Endometrium (tissue), 2 donors: Measurements from ENCODE around the gene C2CD2.
A peak's percentile ranks its signal among the peaks of the same experiment; 100 is the strongest.

Source experiments
- FAIRE-seq: peaks from 2 replicates; lab custom pipeline; 2012; peaks lifted over from hg19 to GRCh38; lab: Jason Lieb, UNC
- donor health status: control.
- donor health status: control.

C2CD2 gene

DNA sequence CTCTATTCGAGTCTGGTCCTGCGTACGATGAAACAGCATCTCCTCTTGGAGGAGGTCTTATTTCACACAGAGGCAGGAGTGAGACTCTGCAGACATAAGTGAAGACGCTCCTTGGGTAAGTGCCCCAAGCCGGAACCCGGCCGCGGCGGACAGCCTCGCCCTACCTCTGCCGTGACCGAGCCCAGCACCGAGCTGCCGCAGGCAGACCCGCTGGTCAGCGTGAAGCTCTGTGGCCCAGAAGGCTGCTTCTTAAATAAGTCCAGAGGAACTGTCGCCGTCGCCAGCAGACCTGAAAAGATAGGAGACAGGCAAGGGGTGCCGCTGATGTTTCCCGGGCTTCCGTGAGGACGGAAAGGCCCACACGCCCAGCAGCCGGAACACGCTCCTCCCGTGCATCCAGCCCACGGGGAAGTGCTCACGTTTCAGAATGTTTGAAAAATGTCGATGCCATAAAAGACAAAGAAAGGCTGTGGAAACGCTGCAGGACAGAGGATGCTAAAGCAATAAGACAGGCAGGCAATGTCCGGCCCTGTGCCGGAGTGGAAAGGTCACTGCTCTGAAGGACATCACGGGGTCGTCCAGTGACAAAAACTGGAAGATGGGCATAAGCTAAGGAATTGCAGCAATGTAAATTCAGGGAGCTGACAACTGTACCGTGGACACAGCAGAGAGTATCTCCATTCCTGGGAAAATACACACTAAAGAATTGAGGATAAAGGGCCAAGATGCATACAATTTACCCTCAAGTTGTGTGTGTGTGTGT lies 46.1 kb downstream of the C2CD2 start:
- no peak for FAIRE-seq

DNA sequence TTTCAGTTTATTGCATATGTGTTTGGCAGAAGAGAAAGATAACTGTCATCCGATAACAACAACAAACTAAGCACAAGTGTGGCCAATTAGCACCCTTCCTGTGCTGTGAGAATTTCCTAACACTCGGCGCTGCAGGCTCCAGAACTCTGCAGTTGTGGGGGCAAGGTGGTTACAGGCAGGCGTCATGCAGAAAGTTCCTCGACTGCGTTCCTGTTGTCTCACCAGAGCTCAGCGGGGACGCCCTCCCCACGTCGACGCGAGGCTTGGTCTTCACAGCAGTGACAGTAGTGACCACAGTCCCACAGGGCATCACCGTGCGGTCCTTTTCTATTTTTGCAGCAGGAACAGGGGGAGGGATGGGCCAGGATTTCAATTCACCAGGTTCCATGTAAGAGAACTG lies 47.0 kb downstream of the C2CD2 start:
- no peak for FAIRE-seq

DNA sequence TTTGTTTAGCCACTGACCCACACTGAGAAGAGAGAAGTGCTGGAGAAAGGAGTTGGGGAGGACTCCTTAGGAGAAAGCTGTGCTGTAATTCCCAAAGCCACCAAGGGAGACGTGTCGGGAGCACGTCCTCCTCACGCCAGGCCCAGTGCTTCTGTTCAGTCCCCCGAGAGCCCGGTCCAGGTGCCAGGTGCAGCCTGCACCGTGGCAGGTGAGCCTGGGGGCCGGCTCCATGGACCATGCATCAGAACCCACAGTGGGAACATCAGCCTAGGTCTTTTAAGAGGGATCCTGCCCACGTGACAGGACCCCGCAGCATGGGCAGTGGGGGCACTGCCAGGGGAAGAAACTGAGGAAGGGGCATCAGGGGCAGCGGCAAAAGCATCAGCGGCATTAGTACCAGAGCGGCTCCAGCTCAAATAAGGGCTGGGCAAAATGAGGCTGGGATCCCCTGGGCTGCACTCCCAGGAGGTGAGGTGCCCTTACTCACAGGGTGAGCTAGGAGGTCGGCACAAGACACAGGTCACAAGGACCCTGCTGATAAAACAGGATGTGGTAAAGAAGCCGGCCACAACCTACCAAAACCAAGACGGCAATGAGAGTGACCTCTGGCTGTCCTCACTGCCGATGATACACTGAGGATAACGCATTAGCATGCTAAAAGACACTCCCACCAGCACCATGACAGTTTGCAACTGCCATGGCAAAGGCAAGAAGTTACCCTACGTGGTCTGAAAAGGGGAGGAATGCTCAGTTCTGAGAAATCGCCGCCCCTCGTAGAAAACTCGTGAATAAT lies 50.1 kb downstream of the C2CD2 start:
- FAIRE-seq = no peak

DNA sequence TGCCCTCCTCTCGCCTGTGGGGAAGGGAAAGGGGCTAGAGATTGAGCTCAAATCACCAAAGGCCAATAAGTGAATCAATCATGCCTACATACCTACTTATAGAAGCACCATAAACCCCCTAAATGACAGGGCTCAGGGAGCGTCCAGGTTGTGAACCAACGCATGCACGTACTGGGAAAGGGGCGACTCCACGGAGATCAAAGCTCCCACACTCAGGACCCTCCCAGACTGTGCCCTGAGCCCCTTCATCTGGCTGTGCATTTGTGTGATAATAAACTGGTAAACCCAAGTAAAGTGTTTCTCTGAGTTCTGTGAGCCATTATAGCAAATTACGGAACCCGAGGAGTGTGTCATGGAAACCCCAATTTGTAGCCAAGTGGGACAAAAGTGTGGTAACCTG lies 50.9 kb downstream of the C2CD2 start:
- no peak for FAIRE-seq

DNA sequence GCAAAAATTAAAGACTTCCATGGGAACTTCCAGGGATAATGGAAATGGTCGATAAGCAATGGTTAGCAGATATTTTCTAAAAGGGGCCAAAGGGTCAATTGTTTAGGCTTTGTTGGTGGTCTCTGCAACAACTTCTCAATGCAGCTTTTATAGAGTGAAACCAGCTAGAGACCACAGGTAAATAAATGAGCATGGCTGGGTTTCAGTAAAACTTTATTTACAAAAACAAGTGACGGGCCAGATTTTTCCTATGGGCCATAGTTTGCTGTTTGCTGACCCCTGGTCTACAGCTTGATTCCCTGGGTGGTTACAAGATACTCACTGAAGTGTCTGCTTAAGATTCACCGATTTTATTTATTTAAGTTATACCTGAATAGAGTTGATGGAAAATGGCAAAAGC lies 52.0 kb downstream of the C2CD2 start:
- no peak for FAIRE-seq

DNA sequence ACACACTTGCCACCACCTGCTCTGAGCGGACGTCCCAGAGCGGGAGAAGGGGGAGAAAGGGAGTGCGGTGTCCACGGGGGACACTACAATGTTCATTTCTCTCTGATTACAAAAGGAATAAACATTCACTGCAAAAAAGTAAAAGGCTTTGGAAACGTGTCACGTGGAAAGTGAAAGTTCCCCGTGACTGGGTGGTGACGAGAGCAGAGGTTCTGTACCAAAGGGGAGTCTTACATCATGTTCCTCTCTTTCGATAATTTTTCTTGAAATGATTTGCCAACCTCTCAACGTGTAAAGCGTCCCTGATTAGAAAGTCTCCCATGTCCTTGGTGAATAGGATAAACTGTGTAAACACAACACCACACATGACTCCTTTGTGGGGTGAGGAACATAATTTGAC lies 52.7 kb downstream of the C2CD2 start:
- no peak for FAIRE-seq

DNA sequence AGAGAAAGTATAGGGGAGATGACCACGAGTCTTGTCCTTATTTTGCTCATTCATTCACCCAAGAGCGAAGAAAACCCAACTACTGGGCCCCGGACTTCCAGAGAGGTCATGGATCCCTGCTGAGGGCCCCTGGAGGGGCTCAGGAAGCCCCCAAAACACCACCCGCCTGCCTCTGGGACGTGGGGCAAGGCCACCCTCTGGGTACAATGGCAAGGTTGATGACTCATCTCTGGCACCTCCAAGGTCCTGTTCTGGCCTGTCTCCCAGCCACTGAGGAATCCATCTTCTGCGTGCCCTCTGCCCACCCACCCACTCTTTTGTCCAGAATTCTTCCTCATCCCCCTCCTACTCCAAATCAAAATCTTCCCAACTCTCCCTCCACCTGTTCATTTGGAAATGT lies 53.4 kb downstream of the C2CD2 start:
- FAIRE-seq = no peak

DNA sequence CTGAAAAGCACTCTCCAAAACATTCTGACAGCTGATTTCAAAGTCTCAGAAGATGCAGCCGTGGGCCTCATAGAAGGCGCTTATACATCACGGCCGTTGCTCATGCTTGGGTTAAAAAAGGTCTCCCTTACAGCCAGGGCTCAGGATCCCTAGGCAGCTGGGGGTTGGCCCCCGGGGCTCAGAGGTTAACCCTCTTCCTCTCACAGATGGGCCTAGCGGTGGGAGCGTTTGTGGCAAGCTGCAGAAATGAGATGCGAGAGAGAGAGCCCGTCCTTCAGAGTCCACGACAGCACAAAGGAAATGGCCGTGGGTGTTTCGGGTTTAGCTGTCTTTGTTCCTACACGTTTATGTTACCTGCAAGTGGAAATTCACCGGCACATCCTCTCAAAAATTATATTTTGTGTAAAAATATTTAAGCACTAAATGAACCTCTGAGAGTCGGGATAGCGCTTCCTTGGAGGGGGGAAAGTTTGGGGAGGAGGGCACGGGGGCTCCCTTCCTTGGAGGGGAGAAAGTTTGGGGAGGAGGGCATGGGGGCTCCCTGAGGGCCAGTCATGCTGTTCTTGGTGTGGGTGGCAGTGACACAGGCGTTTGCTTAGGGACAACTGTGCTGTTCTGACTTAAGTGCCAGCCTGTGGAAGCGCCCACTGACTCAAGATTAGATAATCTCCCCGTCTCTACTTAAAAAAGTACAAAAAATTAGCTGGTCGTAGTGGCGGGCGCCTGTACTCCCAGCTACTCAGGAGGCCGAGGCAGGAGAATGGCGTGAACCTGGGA lies 54.2 kb downstream of the C2CD2 start:
- FAIRE-seq = no peak

DNA sequence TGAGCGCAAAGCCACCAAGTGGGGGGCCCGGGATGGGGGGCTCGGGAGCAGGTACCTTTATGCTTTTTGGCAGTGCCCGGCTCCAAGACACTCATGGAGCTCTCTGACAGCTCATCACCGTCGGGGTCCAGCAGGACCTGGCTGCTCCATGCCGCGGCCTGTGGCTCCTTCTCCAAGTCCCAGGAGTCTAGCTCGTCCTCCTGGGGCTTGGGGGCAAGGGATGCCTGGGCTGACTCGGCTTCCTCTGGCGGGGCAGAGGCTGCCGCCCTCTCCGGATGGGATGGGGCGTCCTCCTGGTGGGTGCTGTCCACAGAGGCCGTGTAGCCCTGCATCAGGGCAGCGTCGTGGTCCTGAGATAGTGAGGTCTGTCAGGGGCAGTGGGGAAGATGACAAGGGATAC lies 54.8 kb downstream of the C2CD2 start:
- FAIRE-seq = no peak

DNA sequence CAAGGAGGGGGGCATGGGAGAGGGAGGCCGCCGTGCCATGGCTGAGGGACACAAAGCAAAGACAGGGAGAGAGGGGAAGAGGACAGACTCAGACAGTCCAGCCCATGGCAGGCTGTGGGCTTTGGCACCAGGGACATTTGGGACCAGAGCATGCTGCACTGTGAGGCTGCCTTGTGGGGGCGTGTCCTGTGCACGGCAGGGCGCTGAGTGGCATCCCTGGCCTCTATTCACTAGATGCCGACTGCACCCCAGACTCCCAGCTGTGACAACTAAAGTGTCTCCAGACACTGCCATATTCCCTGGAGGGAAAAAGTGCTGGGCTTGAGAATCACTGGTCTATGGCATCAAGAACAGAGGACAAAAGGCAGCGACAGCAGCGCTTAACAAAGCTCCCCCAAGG lies 56.1 kb downstream of the C2CD2 start:
- FAIRE-seq = no peak

DNA sequence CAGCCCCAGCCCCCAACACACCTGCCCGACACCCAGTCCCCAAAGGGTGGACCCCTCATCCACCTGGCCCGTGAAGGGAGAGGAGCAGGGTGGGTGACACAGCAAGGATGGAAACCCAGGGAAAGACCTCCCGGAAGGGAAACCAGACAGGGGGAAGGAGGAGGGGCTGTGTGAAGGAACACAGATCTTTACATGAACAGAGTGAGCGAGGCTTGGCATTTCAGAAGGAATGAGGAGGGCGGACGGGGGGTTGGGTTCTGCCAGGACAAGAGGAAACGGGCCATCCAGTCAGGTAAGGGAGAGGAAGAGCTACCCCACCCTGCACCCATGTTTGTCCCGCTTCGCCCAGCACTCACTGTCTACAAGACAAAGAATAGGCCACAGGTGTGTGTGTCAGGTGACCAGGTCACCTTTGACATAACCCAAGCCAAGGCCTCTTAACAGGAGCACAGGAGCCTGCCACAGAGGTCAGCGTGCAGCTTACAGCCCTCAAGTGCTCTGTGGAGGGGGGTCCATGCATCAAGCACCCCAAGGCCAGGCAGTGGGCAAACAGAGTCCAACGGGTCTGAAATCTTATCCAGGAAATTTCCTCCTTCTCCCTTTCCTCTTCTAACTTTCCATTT lies 56.7 kb downstream of the C2CD2 start:
- no peak for FAIRE-seq

DNA sequence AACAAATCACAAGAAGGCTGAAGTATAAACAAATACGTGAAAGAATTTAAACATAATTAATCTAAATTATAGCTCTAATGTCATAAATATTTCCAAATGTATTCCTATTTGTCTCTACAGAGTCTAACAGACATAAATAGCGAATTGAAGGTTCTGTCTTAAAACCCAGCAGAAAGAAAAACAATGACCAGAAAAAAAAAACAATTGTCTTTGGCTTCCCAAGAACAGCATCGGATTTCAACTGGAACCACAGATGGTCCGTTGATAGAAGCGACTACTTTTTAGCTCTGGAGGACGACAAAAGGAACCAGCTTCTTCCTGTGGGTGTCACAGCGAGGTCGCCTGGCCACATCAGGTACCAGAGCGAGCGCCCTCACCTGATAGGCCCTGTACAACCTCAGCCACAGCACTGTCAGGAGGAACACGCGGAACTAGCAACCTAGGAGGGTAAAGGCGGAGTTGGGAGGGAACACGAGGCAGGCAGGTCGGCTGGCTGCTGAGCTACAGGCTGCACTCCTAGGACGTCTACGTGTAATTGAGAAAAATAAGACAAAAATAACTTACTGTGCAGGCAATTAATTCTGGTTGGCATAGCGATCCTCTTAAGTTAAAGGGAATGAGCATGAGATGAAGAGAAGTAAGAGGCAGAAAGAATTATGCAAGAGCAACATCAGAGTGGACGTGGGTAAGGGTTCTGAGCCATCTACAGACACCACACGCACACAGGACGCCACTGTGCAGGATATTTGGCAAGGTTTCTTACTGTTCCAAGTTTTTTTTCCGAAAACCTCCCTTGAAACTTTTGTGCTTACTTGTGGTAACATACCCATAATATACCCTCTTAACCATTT lies 58.0 kb downstream of the C2CD2 start:
- FAIRE-seq = peak; percentile 95

DNA sequence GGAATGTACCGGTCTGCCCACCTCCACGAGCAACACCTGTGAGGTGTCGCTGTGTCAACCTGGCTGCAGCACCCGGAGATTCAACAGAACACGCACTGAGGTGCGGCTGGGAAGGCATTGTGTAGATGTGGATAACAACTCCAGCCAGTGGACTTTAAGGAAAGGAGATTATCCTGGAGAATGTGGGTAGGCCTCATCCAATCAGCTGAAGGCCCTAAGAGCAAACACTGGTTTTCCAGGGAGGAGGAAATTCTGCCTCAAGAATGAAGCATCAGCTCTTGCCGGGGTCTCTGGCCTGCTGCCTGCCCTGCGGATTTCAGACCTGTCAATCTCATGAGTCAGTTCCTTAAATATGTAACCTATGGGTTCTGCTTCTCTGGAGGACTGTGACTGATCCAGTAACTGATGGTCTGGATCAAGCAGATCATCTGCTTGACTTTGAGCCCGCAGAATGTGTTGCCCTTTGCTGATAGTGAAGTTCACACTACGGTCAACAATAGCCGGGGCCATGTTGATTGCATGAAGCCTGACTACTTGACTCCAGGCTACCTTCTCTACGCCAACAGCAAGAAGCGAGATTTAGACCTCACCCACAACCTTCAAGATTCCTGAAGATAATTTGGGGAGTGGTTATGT lies 58.8 kb downstream of the C2CD2 start:
- FAIRE-seq = no peak

DNA sequence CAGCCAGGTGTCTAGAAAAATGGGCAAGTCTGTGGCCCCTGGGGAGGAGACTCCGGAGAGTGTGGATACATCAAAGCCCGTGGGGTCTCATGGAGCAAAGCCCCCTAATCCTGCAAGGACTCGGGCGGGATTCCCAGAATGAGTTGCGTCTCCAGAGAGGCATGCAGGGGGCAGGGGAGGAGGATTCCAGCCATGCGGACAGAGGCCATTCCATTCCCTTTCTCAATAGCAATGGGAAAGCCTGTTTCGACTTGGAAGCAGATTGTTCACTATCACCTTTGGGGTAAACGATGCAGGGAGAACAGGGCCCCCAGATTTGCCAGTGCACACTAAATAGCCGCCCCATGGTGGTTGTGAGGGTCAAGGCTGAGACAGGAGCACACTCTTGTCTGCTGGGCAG lies 59.3 kb downstream of the C2CD2 start:
- FAIRE-seq = no peak

DNA sequence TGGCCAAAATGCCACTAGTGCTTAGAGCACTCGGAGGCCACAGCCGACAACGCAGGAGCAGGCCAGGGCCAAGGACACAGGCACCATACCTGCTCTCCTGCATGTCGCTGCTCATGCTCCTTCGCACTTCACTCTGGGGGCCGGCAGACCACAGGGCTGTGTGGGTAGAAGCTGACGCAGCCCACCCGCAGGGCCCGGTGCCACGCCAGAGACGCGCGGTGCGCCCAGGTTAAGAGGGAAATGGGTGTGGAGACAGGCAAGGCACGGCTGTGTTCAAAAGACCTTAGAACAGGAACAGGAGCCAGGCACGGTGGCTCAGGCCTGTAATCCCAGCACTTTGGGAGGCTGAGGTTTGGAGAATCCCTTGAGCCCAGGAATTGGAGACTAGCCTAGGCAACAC lies 61.1 kb downstream of the C2CD2 start:
- no peak for FAIRE-seq

DNA sequence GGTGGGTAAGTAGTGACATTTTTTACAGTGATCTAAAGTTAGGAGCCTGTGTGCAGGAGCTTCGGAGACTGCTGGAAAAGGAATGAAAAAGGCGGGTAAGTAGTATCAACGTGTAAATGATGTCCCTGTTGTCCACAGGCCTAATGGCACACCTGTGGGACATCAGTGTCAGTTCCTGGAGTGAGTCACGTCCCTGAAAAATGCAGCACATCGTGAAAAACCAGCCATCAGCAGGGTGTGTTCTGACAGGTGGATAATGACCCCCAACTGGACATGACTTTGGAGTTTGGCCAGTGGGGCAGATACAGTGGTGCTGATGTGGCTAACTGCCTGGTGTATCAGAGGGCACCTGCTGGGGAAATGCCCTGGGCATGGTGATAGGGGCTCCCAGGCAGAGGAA lies 62.7 kb downstream of the C2CD2 start:
- no peak for FAIRE-seq

DNA sequence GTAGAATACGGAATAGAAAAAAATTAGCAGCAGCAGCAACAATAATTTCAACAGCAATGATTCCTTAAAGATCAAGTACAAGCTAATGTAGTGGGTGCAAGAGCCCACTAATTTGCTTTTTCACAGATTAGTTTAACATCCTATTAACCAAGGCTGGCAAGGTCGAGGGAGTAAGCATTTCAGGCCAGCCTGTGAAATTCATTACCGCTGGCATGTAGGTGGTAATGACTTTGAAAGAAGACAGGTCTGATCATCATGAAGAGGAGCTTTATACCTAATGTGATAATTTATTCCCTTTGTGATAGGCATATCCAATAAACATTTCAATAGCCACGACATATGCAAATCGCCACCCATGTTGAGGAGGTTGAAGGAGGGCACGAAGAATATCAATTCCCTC lies 63.5 kb downstream of the C2CD2 start:
- no peak for FAIRE-seq

DNA sequence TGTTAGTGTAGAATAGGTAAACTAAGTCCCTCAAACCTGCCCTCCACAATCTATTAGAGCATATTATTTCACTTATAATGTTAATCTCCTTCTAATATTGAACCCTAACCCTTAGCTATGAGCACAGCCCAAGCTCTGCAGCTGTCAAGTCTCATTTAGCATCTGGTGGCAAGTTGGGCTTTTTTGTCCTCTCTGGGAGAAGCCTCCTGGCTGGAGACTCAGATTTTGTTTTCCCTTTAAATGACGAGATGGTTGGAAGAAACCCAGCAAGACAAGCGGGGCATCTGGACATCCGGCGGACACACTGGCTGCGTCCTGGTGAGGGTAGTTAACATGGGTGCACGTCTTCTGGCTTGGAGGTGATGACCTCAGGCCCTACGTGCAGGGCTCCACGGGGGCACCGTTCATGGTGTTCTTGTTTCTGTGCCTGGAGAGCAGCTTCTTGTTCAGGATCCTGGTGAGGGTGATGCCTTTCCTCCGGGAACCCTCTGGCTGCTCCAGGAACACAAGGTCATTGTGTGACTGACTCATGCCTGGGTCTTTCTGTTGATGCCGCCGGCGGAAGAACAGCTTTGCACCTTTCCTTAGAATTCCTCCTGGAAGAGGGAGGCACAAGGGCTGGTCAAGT lies 65.0 kb downstream of the C2CD2 start:
- FAIRE-seq = no peak

DNA sequence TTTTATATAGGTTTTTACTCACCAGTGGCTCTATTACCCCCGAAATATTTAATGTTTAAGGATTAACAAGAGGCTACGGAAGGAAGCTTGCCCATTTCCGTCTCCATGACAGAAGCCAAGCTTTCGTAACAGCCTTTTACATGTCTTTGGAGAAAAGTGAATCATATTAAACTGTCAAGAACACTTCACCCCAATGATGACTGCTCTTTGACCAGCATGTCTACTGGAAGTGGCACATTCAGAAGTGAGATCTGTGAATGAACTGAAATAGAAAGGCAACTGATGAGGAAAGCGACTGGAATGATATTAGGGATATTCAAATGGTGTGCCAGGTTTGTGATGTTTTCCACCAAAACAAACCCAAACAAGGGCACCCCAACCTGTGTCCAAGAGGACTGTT lies 66.2 kb downstream of the C2CD2 start:
- no peak for FAIRE-seq

DNA sequence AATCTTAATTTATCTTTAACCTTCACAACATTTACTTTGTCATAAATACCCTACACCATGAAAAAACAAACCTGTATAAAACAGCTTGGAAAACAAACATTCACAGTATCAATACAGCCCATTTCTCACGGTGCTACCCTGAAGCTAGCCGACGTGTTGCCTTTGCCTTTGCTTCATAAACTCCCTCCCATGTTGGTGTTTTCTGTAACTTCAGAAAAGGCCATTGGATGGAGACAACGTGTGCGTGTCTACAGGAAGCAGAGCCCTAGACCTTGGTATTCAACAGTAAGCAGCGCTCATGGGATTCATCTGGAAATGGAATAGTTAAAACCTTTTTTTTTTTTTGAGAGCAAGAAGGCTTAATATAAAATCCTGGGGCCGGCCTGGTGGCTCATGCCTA lies 67.5 kb downstream of the C2CD2 start:
- FAIRE-seq = no peak
